ENCODE results near the gene ACSF2. TPM values are rescaled to one million over a fixed set of nuclear protein-coding genes. Genes with fewer than 3 reads are reported as not detected.

Gene ACSF2
- total RNA-seq, 1 donor from 2014 or later: 34.5 TPM

DNA sequence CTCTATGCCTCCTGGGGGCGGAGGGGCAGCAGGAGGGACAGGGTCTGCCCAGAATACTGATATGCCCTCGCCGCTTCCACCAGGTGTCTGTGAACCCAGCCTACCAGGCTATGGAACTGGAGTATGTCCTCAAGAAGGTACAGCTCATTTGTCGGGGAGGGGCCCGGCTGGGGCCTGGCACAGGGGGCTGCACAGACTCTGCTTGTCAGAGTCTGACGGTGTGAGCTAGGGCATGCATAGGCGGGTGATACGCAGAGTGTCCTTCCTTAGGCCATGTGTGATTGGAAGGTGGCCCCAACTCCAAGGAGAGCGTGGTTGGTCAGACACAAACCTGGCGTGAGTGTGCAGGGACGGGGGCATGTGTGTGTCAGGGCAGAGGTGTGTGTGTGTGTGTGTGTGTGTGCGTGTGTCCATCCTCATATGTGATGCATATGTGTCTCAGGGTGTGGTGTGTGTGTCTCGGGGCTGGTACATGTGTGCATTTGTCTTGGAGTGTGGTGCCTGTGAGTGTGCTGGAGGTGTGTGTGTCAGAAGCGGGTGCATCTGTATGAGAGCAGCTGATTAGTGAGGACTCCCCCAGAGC lies 35.6 kb downstream of the ACSF2 start:
- TF ChIP-seq, protein P1, sequence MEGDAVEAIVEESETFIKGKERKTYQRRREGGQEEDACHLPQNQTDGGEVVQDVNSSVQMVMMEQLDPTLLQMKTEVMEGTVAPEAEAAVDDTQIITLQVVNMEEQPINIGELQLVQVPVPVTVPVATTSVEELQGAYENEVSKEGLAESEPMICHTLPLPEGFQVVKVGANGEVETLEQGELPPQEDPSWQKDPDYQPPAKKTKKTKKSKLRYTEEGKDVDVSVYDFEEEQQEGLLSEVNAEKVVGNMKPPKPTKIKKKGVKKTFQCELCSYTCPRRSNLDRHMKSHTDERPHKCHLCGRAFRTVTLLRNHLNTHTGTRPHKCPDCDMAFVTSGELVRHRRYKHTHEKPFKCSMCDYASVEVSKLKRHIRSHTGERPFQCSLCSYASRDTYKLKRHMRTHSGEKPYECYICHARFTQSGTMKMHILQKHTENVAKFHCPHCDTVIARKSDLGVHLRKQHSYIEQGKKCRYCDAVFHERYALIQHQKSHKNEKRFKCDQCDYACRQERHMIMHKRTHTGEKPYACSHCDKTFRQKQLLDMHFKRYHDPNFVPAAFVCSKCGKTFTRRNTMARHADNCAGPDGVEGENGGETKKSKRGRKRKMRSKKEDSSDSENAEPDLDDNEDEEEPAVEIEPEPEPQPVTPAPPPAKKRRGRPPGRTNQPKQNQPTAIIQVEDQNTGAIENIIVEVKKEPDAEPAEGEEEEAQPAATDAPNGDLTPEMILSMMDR (conservative IDR thresholded peaks at IDR 0.05): no peak
- Mint-ChIP-seq H3K27me3 (ENCODE audit: low read depth) (peaks cover 2% of the 10 kb centered on the region), H3K36me3 (ENCODE audit: low read depth) (no peaks in the 10 kb centered on the region), H3K4me3 (no peak overlapping the region), H3K4me1 (no peaks in the 10 kb centered on the region), H3K9me3 (no peaks in the 10 kb centered on the region), H3K27ac (ENCODE audit: unreplicated experiment) (no peak overlapping the region)
- DNase-seq (ENCODE audit: low read depth, low spot score): no peak

DNA sequence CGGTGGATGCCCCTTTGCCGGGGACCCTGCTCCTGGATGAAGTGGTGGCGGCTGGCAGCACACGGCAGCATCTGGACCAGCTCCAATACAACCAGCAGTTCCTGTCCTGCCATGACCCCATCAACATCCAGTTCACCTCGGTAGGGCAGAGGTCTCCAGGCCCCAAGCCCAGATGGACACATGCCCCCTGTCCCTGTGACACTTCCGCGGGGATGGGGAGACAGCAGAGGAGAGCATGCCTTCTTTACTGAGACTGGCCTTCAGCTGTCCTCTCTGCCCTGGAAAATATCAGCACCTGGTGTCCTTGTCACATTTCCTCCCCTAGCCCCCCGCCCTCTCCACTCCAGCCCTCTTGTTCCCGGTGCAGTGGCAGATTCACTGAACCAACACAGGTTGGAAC lies 36.4 kb downstream of the ACSF2 start:
- Mint-ChIP-seq H3K27ac (ENCODE audit: unreplicated experiment) (no peak overlapping the region), H3K4me3 (no peak overlapping the region), H3K9me3 (no peaks in the 10 kb centered on the region), H3K4me1 (peaks cover 7% of the 10 kb centered on the region), H3K27me3 (ENCODE audit: low read depth) (peaks cover 5% of the 10 kb centered on the region), H3K36me3 (ENCODE audit: low read depth) (no peaks in the 10 kb centered on the region)
- DNase-seq (ENCODE audit: low read depth, low spot score): no peak
- TF ChIP-seq, protein P1 (conservative IDR thresholded peaks at IDR 0.05): no peak

DNA sequence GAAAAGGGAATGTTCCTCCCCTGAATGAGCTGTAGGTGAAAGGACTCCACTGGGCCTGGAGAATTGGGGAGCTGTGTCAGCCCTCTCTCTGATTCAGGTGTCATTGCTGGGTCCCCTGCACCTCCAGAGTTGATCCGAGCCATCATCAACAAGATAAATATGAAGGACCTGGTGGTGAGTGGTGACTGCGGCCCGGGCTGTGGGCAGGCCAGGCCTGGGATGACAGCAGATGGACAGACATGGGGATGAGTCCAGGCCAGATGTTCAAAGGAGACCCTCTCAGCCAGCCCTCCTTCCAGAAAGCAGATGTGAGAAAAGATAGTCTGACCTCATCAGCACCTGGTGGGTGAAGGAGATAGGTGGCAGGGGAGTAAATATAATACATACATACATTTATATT lies 38.1 kb downstream of the ACSF2 start:
- no peak for DNase-seq (ENCODE audit: low read depth, low spot score)
- no peak overlapping the region for H3K4me3 Mint-ChIP-seq
- H3K27me3 Mint-ChIP-seq (ENCODE audit: low read depth): peaks cover 18% of the 10 kb centered on the region
- H3K9me3 Mint-ChIP-seq: no peaks in the 10 kb centered on the region
- no peak overlapping the region for H3K27ac Mint-ChIP-seq (ENCODE audit: unreplicated experiment)
- peaks cover 16% of the 10 kb centered on the region for H3K4me1 Mint-ChIP-seq
- TF ChIP-seq, protein P1 (conservative IDR thresholded peaks at IDR 0.05): no peak
- no peaks in the 10 kb centered on the region for H3K36me3 Mint-ChIP-seq (ENCODE audit: low read depth)

DNA sequence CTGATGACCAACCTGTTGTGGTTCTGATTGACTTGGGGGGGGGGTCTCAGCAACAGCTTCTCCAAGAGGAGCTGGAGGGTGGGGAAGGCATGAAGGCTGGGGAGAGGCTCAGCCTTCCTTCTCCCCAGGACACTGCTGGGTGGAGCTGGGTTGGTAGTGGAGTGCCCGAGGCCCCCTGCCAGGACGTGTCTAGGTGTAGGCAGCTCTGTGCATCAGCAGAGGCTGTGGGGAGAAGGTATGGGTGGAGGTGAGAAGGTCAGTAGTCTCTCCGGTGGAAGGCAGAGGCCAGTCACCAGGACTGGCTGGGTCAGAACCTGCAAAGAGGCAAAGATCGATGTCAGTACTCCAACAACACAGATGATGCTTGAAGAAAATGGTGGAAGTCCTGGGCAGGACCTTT lies 38.7 kb downstream of the ACSF2 start:
- no peak overlapping the region for H3K4me3 Mint-ChIP-seq
- TF ChIP-seq, protein P1 (conservative IDR thresholded peaks at IDR 0.05): no peak
- DNase-seq (ENCODE audit: low read depth, low spot score): no peak
- H3K4me1 Mint-ChIP-seq: peaks cover 16% of the 10 kb centered on the region
- no peak overlapping the region for H3K27ac Mint-ChIP-seq (ENCODE audit: unreplicated experiment)
- no peaks in the 10 kb centered on the region for H3K36me3 Mint-ChIP-seq (ENCODE audit: low read depth)
- no peaks in the 10 kb centered on the region for H3K9me3 Mint-ChIP-seq
- peaks cover 22% of the 10 kb centered on the region for H3K27me3 Mint-ChIP-seq (ENCODE audit: low read depth)

DNA sequence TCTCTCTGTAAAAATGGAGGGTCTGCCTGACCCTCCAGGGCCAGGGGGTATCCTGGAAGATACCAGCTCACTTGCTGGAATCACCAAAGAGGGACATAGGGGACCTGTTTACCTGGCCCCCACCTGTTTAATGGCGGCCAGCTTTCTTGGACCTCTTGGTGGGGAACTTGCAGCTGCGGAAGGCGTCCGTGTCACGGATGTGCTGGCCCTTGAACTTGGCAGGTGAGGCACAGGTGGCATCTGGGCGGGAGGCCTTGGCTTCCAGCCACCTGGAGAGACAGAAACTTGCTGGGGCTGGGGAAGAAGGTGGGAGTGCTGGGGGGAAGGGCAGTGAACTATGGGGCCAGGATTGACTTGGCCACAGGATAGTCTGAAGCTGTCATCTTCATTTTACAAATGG lies 39.2 kb downstream of the ACSF2 start:
- TF ChIP-seq, protein P1 (conservative IDR thresholded peaks at IDR 0.05): no peak
- no peaks in the 10 kb centered on the region for H3K36me3 Mint-ChIP-seq (ENCODE audit: low read depth)
- H3K27me3 Mint-ChIP-seq (ENCODE audit: low read depth): peaks cover 26% of the 10 kb centered on the region

More for the DNA sequence above, 39.2 kb downstream of the ACSF2 start:
- no peak overlapping the region for H3K27ac Mint-ChIP-seq (ENCODE audit: unreplicated experiment)
- no peak overlapping the region for H3K4me3 Mint-ChIP-seq
- H3K4me1 Mint-ChIP-seq: peaks cover 16% of the 10 kb centered on the region
- DNase-seq (ENCODE audit: low read depth, low spot score): no peak
- H3K9me3 Mint-ChIP-seq: no peaks in the 10 kb centered on the region
